CD14-positive monocyte (primary cell): ENCODE measurements around the gene CYP27A1. TPM values are rescaled to one million over a fixed set of nuclear protein-coding genes. Genes with fewer than 3 reads are reported as not detected.

Experiments
- DNase-seq, 3 donors: peaks; one replicate each; pipeline ENCODE4 v3.0.0-alpha.2; 2011 to 2022
- H2AFZ ChIP-seq: 2 replicates; pipeline ENCODE4 v1.6.0; 2012; ENCODE audit warnings: mild to moderate bottlenecking, low read depth, low read length, inconsistent platforms; ENCODE audit not compliant: insufficient read depth, poor library complexity, severe bottlenecking
- H3K27ac ChIP-seq, 2 donors: 1 replicate in 1 of 2; 2 replicates in 1 of 2; pipeline ENCODE4 v1.5.1; 2012 to 2013; ENCODE audit warnings: low read length in 2 of 2, control low read depth in 1 of 2, inconsistent platforms in 1 of 2, low read depth in 1 of 2, mild to moderate bottlenecking in 1 of 2
- H3K27me3 ChIP-seq, 2 donors: one replicate each; pipeline versions ENCODE4 v1.6.0 to v1.6.1; 2011 to 2013; ENCODE audit warnings: low read length in 2 of 2; ENCODE audit not compliant: control insufficient read depth in 2 of 2, insufficient read depth in 2 of 2
- H3K36me3 ChIP-seq, 2 donors: replicated peaks in 1 of 2; 1 replicate in 1 of 2; 2 replicates in 1 of 2; pipeline versions ENCODE4 v1.5.1 to v1.6.1; 2012 to 2013; ENCODE audit warnings: low read length in 2 of 2, control low read depth in 1 of 2, inconsistent platforms in 1 of 2, mild to moderate bottlenecking in 1 of 2; ENCODE audit not compliant: insufficient read depth in 2 of 2, control insufficient read depth in 1 of 2
- H3K4me1 ChIP-seq, 2 donors: 1 replicate in 1 of 2; 2 replicates in 1 of 2; pipeline versions ENCODE4 v1.5.1 to v1.6.1; 2012 to 2013; ENCODE audit warnings: low read length in 2 of 2, control low read depth in 1 of 2, inconsistent platforms in 1 of 2, mild to moderate bottlenecking in 1 of 2, moderate library complexity in 1 of 2; ENCODE audit not compliant: insufficient read depth in 2 of 2, control insufficient read depth in 1 of 2
- H3K4me2 ChIP-seq: replicated peaks from 2 replicates; pipeline ENCODE3; 2012; ENCODE audit warnings: low read length, moderate library complexity, mild to moderate bottlenecking; ENCODE audit not compliant: poor library complexity, severe bottlenecking; ENCODE audit errors: extremely low read depth
- H3K4me3 ChIP-seq, 3 experiments: fragments of 200-600 bp in 1 of 3; sonication (generic) in 1 of 3; replicated peaks in 1 of 3; 1 replicate in 2 of 3; 2 replicates in 1 of 3; pipeline ENCODE4 v1.5.1; 2011 to 2013; ENCODE audit warnings: low read length in 3 of 3, mild to moderate bottlenecking in 3 of 3, control low read depth in 2 of 3, low read depth in 2 of 3, inconsistent platforms in 1 of 3, moderate library complexity in 1 of 3
- H3K79me2 ChIP-seq: 2 replicates; pipeline ENCODE4 v1.6.0; 2012; ENCODE audit warnings: mild to moderate bottlenecking, control low read depth, inconsistent platforms, low read length, moderate library complexity; ENCODE audit not compliant: insufficient read depth
- H3K9ac ChIP-seq: 2 replicates; pipeline ENCODE4 v1.6.0; 2017; ENCODE audit warnings: low read length, mild to moderate bottlenecking; ENCODE audit not compliant: insufficient read depth, poor library complexity, severe bottlenecking
- H3K9me3 ChIP-seq, 2 donors: replicated peaks in 1 of 2; 1 replicate in 1 of 2; 2 replicates in 1 of 2; pipeline versions ENCODE4 v1.5.1 to v1.6.1; 2012 to 2013; ENCODE audit warnings: low read length in 2 of 2, control low read depth in 1 of 2; ENCODE audit not compliant: control insufficient read depth in 1 of 2, insufficient read depth in 1 of 2
- H4K20me1 ChIP-seq: 2 replicates; pipeline ENCODE4 v1.6.0; 2012; ENCODE audit warnings: mild to moderate bottlenecking, low read length, control low read depth, moderate library complexity; ENCODE audit not compliant: insufficient read depth
- H3K27ac Mint-ChIP-seq, 7 donors: one replicate each; pipeline ENCODE4 v1.8.0; 2020; ENCODE audit warnings: mild to moderate bottlenecking in 7 of 7, mixed read lengths in 7 of 7, moderate library complexity in 6 of 7, inconsistent platforms in 2 of 7
- H3K27me3 Mint-ChIP-seq, 3 donors: one replicate each; pipeline ENCODE4 v1.8.0; 2021 to 2022; ENCODE audit warnings: low read depth in 3 of 3, mild to moderate bottlenecking in 3 of 3, mixed read lengths in 3 of 3, moderate library complexity in 3 of 3, inconsistent platforms in 1 of 3
- H3K36me3 Mint-ChIP-seq, 2 donors: one replicate each; pipeline ENCODE4 v1.8.0; 2020; ENCODE audit warnings: mixed read lengths in 2 of 2, inconsistent platforms in 1 of 2, mild to moderate bottlenecking in 1 of 2
- H3K4me1 Mint-ChIP-seq: one replicate; pipeline ENCODE4 v1.8.0; 2020; ENCODE audit warnings: mild to moderate bottlenecking, mixed read lengths
- H3K4me3 Mint-ChIP-seq, 2 donors: one replicate each; pipeline ENCODE4 v1.8.0; 2020; ENCODE audit warnings: mild to moderate bottlenecking in 2 of 2, mixed read lengths in 2 of 2, moderate library complexity in 1 of 2
- H3K9me3 Mint-ChIP-seq, 7 donors: one replicate each; pipeline ENCODE4 v1.8.0; 2020 to 2022; ENCODE audit warnings: mixed read lengths in 7 of 7, mild to moderate bottlenecking in 6 of 7, moderate library complexity in 6 of 7, inconsistent platforms in 2 of 7
- CTCF ChIP-seq: fragments of 200-600 bp; IDR thresholded peaks from one replicate; pipeline ENCODE4 v1.8.0; 2022; ENCODE audit warnings: antibody characterized with exemption, mild to moderate bottlenecking
- WGBS: methylation state at CpG from one replicate; pipeline ENCODE4 v1.1.5; 2013; ENCODE audit warnings: missing lambda C conversion rate; ENCODE audit not compliant: insufficient coverage; 5-methylcytosine and 5-hydroxymethylcytosine counted together
- intact Hi-C, 2 donors: fragments of 100-400 bp; cut with micrococcal nuclease; formaldehyde crosslinking; loops; one replicate each; pipeline versions ENCODE4 v1.15.0 to v1.15.1; 2023
- polyA plus RNA-seq, 3 donors: library from polyadenylated mRNA; depleted of rRNA in 1 of 3; unstranded in 2 of 3; stranded (reverse) in 1 of 3; fragments of 300-500 nt in 2 of 3; fragments of >200 nt in 1 of 3; fragmentation: Illumina TruSeq in 2 of 3; gene quantifications; 1 replicate in 2 of 3; 2 replicates in 1 of 3; pipeline ENCODE4 v1.2.3, GENCODE V29; 2012 to 2021

Gene CYP27A1
- polyA plus RNA-seq, 3 donors: 151 to 218 (median 214) TPM

GRCh38 chr2:218807626-218808025 is 25.7 kb downstream of the CYP27A1 start:
- Histone ChIP-seq H3K9me3 (peaks cover 3 to 9% of the 10 kb centered on the region in 2 donors), H3K27ac (no peak overlapping the region), H3K4me3 (no peak overlapping the region), H2AFZ (no peak overlapping the region), H3K36me3 (peaks cover 5 to 22% of the 10 kb centered on the region in 2 donors), H3K27me3 (peaks cover 0 to 3% of the 10 kb centered on the region in 2 donors), H3K4me2 (no peak overlapping the region), H4K20me1 (peaks cover 12% of the 10 kb centered on the region), H3K79me2 (no peaks in the 10 kb centered on the region), H3K9ac (no peak overlapping the region), H3K4me1 (peaks cover 24 to 35% of the 10 kb centered on the region in 2 donors)
- no peak for TF ChIP-seq CTCF
- intact Hi-C loops: no loop called here
- H3K4me1 Mint-ChIP-seq: peaks cover 30% of the 10 kb centered on the region
- H3K4me3 Mint-ChIP-seq: no peak overlapping the region
- WGBS: no CpG with 5 or more reads among the region's 4 CpGs
- H3K27ac Mint-ChIP-seq: no peak overlapping the region
- peaks cover 2 to 11% (median 7%) of the 10 kb centered on the region in 3 donors for H3K27me3 Mint-ChIP-seq
- peaks cover 7 to 27% (median 14%) of the 10 kb centered on the region in 7 donors for H3K9me3 Mint-ChIP-seq
- no peak for DNase-seq
- peaks cover 34 to 41% of the 10 kb centered on the region in 2 donors for H3K36me3 Mint-ChIP-seq

GRCh38 chr2:218809515-218809914 is 27.6 kb downstream of the CYP27A1 start:
- no peak overlapping the region for H3K27ac ChIP-seq
- H3K9ac ChIP-seq: no peak overlapping the region
- no peak overlapping the region for H3K4me2 ChIP-seq
- peaks cover 35% of the 10 kb centered on the region for H3K4me1 Mint-ChIP-seq
- peaks cover 13 to 16% (median 15%) of the 10 kb centered on the region in 3 donors for H3K27me3 Mint-ChIP-seq
- TF ChIP-seq CTCF: no peak
- H3K4me3 ChIP-seq: no peak overlapping the region
- peaks cover 48 to 55% of the 10 kb centered on the region in 2 donors for H3K36me3 Mint-ChIP-seq
- H3K4me3 Mint-ChIP-seq: no peak overlapping the region
- H3K4me1 ChIP-seq: peaks cover 25 to 40% of the 10 kb centered on the region in 2 donors
- peaks cover 25% of the 10 kb centered on the region for H4K20me1 ChIP-seq
- no peak for DNase-seq
- WGBS: 98% methylated on average over 10 of the region's 12 CpGs
- intact Hi-C loops: no loop called here
- H3K9me3 Mint-ChIP-seq: peaks cover 5 to 14% (median 9%) of the 10 kb centered on the region in 7 donors
- peaks cover 7 to 41% of the 10 kb centered on the region in 2 donors for H3K36me3 ChIP-seq
- H3K79me2 ChIP-seq: no peaks in the 10 kb centered on the region
- no peak overlapping the region for H3K27ac Mint-ChIP-seq
- peaks cover 0 to 3% of the 10 kb centered on the region in 2 donors for H3K27me3 ChIP-seq
- no peak overlapping the region for H2AFZ ChIP-seq
- peaks cover 3 to 5% of the 10 kb centered on the region in 2 donors for H3K9me3 ChIP-seq
